Smooth muscle cell (in vitro differentiated cells): ENCODE measurements around the gene ARMC9. TPM values are rescaled to one million over a fixed set of nuclear protein-coding genes. Genes with fewer than 3 reads are reported as not detected.

Experiments used
- DNase-seq: peaks from one replicate; lab custom pipeline; 2025; ENCODE audit not compliant: unreplicated experiment; lab: John Stamatoyannopoulos, UW
- H2AFZ ChIP-seq: fragments of 200-600 bp; sonication (generic); 2 replicates; pipeline ENCODE4 v1.6.0; 2016; ENCODE audit warnings: antibody characterized with exemption, low read depth, mild to moderate bottlenecking
- H3F3A ChIP-seq: fragments of 200-600 bp; sonication (generic); 2 replicates; pipeline ENCODE4 v1.6.0; 2017; ENCODE audit warnings: antibody characterized with exemption, low read depth
- H3K27ac ChIP-seq: fragments of 200-600 bp; sonication (generic); 2 replicates; pipeline ENCODE4 v1.5.1; 2016; ENCODE audit warnings: low read depth, mild to moderate bottlenecking
- H3K27me3 ChIP-seq: fragments of 200-600 bp; sonication (generic); 2 replicates; pipeline ENCODE4 v1.6.1; 2016; ENCODE audit warnings: low read depth, mild to moderate bottlenecking
- H3K36me3 ChIP-seq: fragments of 200-600 bp; sonication (generic); 2 replicates; pipeline ENCODE4 v1.5.1; 2016; ENCODE audit warnings: low read depth
- H3K4me1 ChIP-seq: fragments of 200-600 bp; sonication (generic); 2 replicates; pipeline ENCODE4 v1.5.1; 2016; ENCODE audit warnings: low read depth
- H3K4me2 ChIP-seq: fragments of 200-600 bp; sonication (generic); 2 replicates; pipeline ENCODE4 v1.6.0; 2016; ENCODE audit warnings: mild to moderate bottlenecking
- H3K4me3 ChIP-seq: fragments of 200-600 bp; sonication (generic); 2 replicates; pipeline ENCODE4 v1.5.1; 2016; ENCODE audit warnings: mild to moderate bottlenecking
- H3K79me2 ChIP-seq: fragments of 200-600 bp; sonication (generic); 2 replicates; pipeline ENCODE4 v1.6.0; 2016; ENCODE audit warnings: low read depth, mild to moderate bottlenecking
- H3K9ac ChIP-seq: fragments of 200-600 bp; sonication (generic); 2 replicates; pipeline ENCODE4 v1.6.0; 2016; ENCODE audit warnings: low read depth
- H3K9me3 ChIP-seq: fragments of 200-600 bp; sonication (generic); replicated peaks from 2 replicates; pipeline ENCODE4 v1.5.1; 2016; ENCODE audit warnings: low read depth
- H4K20me1 ChIP-seq: fragments of 200-600 bp; sonication (generic); 2 replicates; pipeline ENCODE4 v1.6.0; 2016; ENCODE audit warnings: low read depth
- CTCF ChIP-seq: fragments of 200-600 bp; sonication (generic); IDR thresholded peaks from 2 replicates; pipeline ENCODE4 v1.5.1; 2017; ENCODE audit warnings: borderline replicate concordance, mild to moderate bottlenecking, antibody characterized with exemption; ENCODE audit not compliant: insufficient read depth, poor library complexity, severe bottlenecking
- WGBS: methylation state at CpG from one replicate; pipeline ENCODE4 v1.1.7; 2016; ENCODE audit warnings: low lambda C conversion rate; 5-methylcytosine and 5-hydroxymethylcytosine counted together
- polyA plus RNA-seq: library from polyadenylated mRNA; unstranded; fragments of >200 nt; fragmentation: Nextera tagmentation; extraction: Ambion mirVana; gene quantifications from 2 replicates; pipeline ENCODE4 v1.2.1, GENCODE V29; 2016
- total RNA-seq: library from RNA; depleted of rRNA; stranded (reverse); fragments of >200 nt; gene quantifications from 2 replicates; pipeline ENCODE4 v1.2.3, GENCODE V29; 2014

ARMC9 gene
- total and polyA plus RNA-seq, 2 experiments from 2014 or later: 34.7 to 51.0 TPM

- H2AFZ ChIP-seq: no peak overlapping the region
- no peak overlapping the region for H3K4me3 ChIP-seq
- H3K9me3 ChIP-seq: no peaks in the 10 kb centered on the region
- no peaks in the 10 kb centered on the region for H3K27me3 ChIP-seq
- no peaks in the 10 kb centered on the region for H3K79me2 ChIP-seq
- H3K4me1 ChIP-seq: peaks cover 19% of the 10 kb centered on the region
- H4K20me1 ChIP-seq: no peaks in the 10 kb centered on the region
- 94% methylated on average over 3 of the region's 3 CpGs for WGBS
- no peak overlapping the region for H3K27ac ChIP-seq
- H3K9ac ChIP-seq: no peak overlapping the region
- TF ChIP-seq CTCF: no peak
- H3K4me2 ChIP-seq: no peak overlapping the region
- H3F3A ChIP-seq: no peaks in the 10 kb centered on the region
- no peak for DNase-seq
- H3K36me3 ChIP-seq: no peaks in the 10 kb centered on the region
These were observed 145.6 kb downstream of the ARMC9 start for GRCh38 chr2:231343988-231344387.

DNA sequence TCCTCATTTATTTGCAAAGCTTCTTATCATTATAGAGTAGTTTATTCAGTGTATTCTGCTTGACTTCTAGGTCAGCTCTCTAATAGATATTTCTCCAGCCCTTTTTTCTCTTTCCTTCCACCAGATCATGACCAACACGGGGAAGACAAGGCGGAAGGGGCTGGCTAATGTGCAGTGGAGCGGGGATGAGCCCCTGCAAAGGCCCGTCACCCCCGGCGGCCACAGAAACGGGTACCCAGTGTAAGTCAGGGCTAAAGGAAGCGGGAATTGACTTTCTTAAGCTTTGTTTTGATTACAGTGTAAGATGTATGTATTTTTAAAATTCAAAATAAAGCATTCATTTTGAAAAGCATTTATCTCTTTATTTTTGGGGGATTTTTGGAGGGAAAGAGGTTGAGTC is 146.4 kb downstream of the ARMC9 start:
- Histone ChIP-seq H4K20me1 (no peaks in the 10 kb centered on the region), H2AFZ (no peak overlapping the region), H3F3A (no peaks in the 10 kb centered on the region), H3K79me2 (no peaks in the 10 kb centered on the region), H3K4me1 (peaks cover 19% of the 10 kb centered on the region), H3K27ac (no peak overlapping the region), H3K27me3 (no peaks in the 10 kb centered on the region), H3K9ac (no peak overlapping the region), H3K9me3 (no peaks in the 10 kb centered on the region), H3K4me3 (no peak overlapping the region), H3K36me3 (no peaks in the 10 kb centered on the region), H3K4me2 (no peak overlapping the region)
- no peak for DNase-seq
- TF ChIP-seq CTCF: no peak
- 94% methylated on average over 8 of the region's 8 CpGs for WGBS

GRCh38 chr2:231347081-231347480 is 148.7 kb downstream of the ARMC9 start:
- peaks cover 15% of the 10 kb centered on the region for H3K4me1 ChIP-seq
- H3K4me3 ChIP-seq: no peak overlapping the region
- no peaks in the 10 kb centered on the region for H3K9me3 ChIP-seq
- DNase-seq: no peak
- H3K4me2 ChIP-seq: no peak overlapping the region
- no peak overlapping the region for H3K27ac ChIP-seq
- no peaks in the 10 kb centered on the region for H3K79me2 ChIP-seq
- H3F3A ChIP-seq: no peaks in the 10 kb centered on the region
- no peaks in the 10 kb centered on the region for H3K36me3 ChIP-seq
- H4K20me1 ChIP-seq: no peaks in the 10 kb centered on the region
- H2AFZ ChIP-seq: no peak overlapping the region
- H3K9ac ChIP-seq: no peak overlapping the region
- WGBS: 84% methylated on average over 5 of the region's 5 CpGs
- no peaks in the 10 kb centered on the region for H3K27me3 ChIP-seq
- no peak for TF ChIP-seq CTCF

- Histone ChIP-seq H3K9me3 (no peaks in the 10 kb centered on the region), H3K9ac (no peak overlapping the region), H3K36me3 (no peaks in the 10 kb centered on the region), H3K4me2 (no peak overlapping the region), H3K79me2 (no peaks in the 10 kb centered on the region), H4K20me1 (no peaks in the 10 kb centered on the region), H3K27ac (no peak overlapping the region), H3F3A (no peaks in the 10 kb centered on the region), H3K4me1 (peaks cover 10% of the 10 kb centered on the region), H2AFZ (no peak overlapping the region), H3K4me3 (no peak overlapping the region), H3K27me3 (no peaks in the 10 kb centered on the region)
- DNase-seq: no peak
- no peak for TF ChIP-seq CTCF
- WGBS: 100% methylated on average over 1 of the region's 1 CpG
These were observed 149.2 kb downstream of the ARMC9 start for GRCh38 chr2:231347638-231348037.
